Kidney capillary endothelial cell (primary cell): ENCODE measurements around the gene CCDC12.

Source experiments
- DNase-seq: peaks from one replicate; pipeline ENCODE4 v3.0.0-alpha.2; 2018; ENCODE audit warnings: low spot score

The CCDC12 gene

GRCh38 chr3:46935989-46936558 lies 40.5 kb downstream of the CCDC12 start:
- DNase-seq: no peak

- peak; percentile 88 for DNase-seq
Observed at GRCh38 chr3:46935168-46935858, 41.2 kb downstream of the CCDC12 start.

GRCh38 chr3:46934498-46935167 lies 41.9 kb downstream of the CCDC12 start:
- no peak for DNase-seq

GRCh38 chr3:46934072-46934471 lies 42.5 kb downstream of the CCDC12 start:
- no peak for DNase-seq

GRCh38 chr3:46933261-46933660 lies 43.3 kb downstream of the CCDC12 start:
- DNase-seq: no peak

- no peak for DNase-seq
Observed at GRCh38 chr3:46932455-46933225, 43.9 kb downstream of the CCDC12 start.

- peak; percentile 49 for DNase-seq
Observed at GRCh38 chr3:46931631-46932331, 44.8 kb downstream of the CCDC12 start.

GRCh38 chr3:46930945-46931403 lies 45.6 kb downstream of the CCDC12 start:
- DNase-seq: no peak

GRCh38 chr3:46930166-46930944 lies 46.2 kb downstream of the CCDC12 start:
- DNase-seq: no peak

GRCh38 chr3:46929324-46929723 lies 47.2 kb downstream of the CCDC12 start:
- DNase-seq: no peak

GRCh38 chr3:46928282-46928681 lies 48.3 kb downstream of the CCDC12 start:
- DNase-seq: no peak

- DNase-seq: no peak
Observed at GRCh38 chr3:46927718-46928073, 48.8 kb downstream of the CCDC12 start.

- DNase-seq: no peak
Observed at GRCh38 chr3:46926871-46927717, 49.5 kb downstream of the CCDC12 start.

- no peak for DNase-seq
Observed at GRCh38 chr3:46926447-46926846, 50.1 kb downstream of the CCDC12 start.

- no peak for DNase-seq
Observed at GRCh38 chr3:46926039-46926438, 50.5 kb downstream of the CCDC12 start.

- no peak for DNase-seq
Observed at GRCh38 chr3:46925585-46925934, 51.0 kb downstream of the CCDC12 start.

GRCh38 chr3:46924921-46925584 lies 51.5 kb downstream of the CCDC12 start:
- no peak for DNase-seq

- no peak for DNase-seq
Observed at GRCh38 chr3:46923559-46924350, 52.8 kb downstream of the CCDC12 start.
